ENCODE data around the gene PLEKHA1. TPM values are rescaled to one million over a fixed set of nuclear protein-coding genes. Genes with fewer than 3 reads are reported as not detected.
A peak's percentile ranks its signal among the peaks of the same experiment; 100 is the strongest.

Gene PLEKHA1
- total and polyA plus RNA-seq, 2 of the 4 experiments (the other 2 are of a cell fraction) = 7.2 to 9.5 TPM

GRCh38 chr10:122468307-122468925, 93.9 kb downstream of the PLEKHA1 start:
- intact Hi-C loops (cut with micrococcal nuclease) (loop anchor here (2.0 kb wide), 1 partner anchor 36 kb away; no protein-coding TSS in a partner anchor), in situ Hi-C loops (cut with MboI; ENCODE audit: low sequenced_read_pairs) (loop anchor here (10.0 kb wide), 1 partner anchor 344 kb away; no protein-coding TSS in a partner anchor), dilution Hi-C loops (cut with HindIII; ENCODE audit: low sequenced_read_pairs, unreplicated experiment) (no loop called here)
- H2AFZ ChIP-seq (replicated peaks; ENCODE audit: low read length, poor library complexity) = no peak overlapping the region
- no peaks in the 10 kb centered on the region; the same call in 1 of the 2 replicates for H3K36me3 ChIP-seq (ENCODE audit: control insufficient read depth, insufficient read depth, low read length)
- peak overlapping the region; percentile 54 for H2BK120ac ChIP-seq (ENCODE audit: low read depth, low read length)
- H3K4ac ChIP-seq (ENCODE audit: low read depth, low read length) = peak overlapping the region; percentile 62
- H3K56ac ChIP-seq (ENCODE audit: extremely low read depth, insufficient read depth, low read length) = no peak overlapping the region
- no TSS peak for BruUV-seq (replicated peaks)
- WGBS, 2 experiments (ENCODE audit: extremely low coverage in 2 of 2, insufficient read length in 1 of 2) = 92% methylated on average over 2 of the region's 5 CpGs; no CpG with 5 or more reads in 1 of the 2 experiments
- H2AK9ac ChIP-seq (replicated peaks; ENCODE audit: low read depth, low read length, poor library complexity) = no peak overlapping the region
- H2BK20ac ChIP-seq (ENCODE audit: low read depth, low read length) = no peak overlapping the region
- TF ChIP-seq RAD21 (IDR thresholded peaks at IDR 0.05; ENCODE audit: low read length) = no peak
- no peak for TF ChIP-seq RFX5 (IDR thresholded peaks at IDR 0.05; ENCODE audit: low read depth, low read length)
- no peak for TF ChIP-seq RCOR1 (IDR thresholded peaks at IDR 0.05; ENCODE audit: insufficient replicate concordance, low read length)
- no peak for TF ChIP-seq MAFK (IDR thresholded peaks at IDR 0.05; ENCODE audit: low read depth, low read length)
- TF ChIP-seq NFE2L2 (IDR thresholded peaks at IDR 0.05; ENCODE audit: low read depth, low read length) = no peak
- TF ChIP-seq CTCF (conservative IDR thresholded peaks at IDR 0.05; ENCODE audit: low read depth, low read length) = no peak
- TF ChIP-seq, protein P1, sequence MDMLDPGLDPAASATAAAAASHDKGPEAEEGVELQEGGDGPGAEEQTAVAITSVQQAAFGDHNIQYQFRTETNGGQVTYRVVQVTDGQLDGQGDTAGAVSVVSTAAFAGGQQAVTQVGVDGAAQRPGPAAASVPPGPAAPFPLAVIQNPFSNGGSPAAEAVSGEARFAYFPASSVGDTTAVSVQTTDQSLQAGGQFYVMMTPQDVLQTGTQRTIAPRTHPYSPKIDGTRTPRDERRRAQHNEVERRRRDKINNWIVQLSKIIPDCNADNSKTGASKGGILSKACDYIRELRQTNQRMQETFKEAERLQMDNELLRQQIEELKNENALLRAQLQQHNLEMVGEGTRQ (IDR thresholded peaks at IDR 0.05; ENCODE audit: low read depth, low read length) = peak; percentile 13; the same call in 1 of the 2 replicates
- TF ChIP-seq FOS (IDR thresholded peaks at IDR 0.05; ENCODE audit: low read depth, low read length) = no peak
- peak overlapping the region; percentile 71 for H3K14ac ChIP-seq (replicated peaks; ENCODE audit: low read depth, low read length)
- peak overlapping the region; percentile 40 for H3K4me2 ChIP-seq (ENCODE audit: low read depth, low read length)
- peak overlapping the region; percentile 39; the same call in 1 of the 2 replicates for H3K27ac ChIP-seq (ENCODE audit: insufficient read depth, low read length)
- ChIA-PET CTCF (interaction anchor here (0.6 to 1.7 kb wide), 3 partner anchors 27 to 95 kb away, joined by 3 to 5 read pairs (median 3); partner anchors contain the start of gene PLEKHA1), POLR2A (ENCODE audit: unreplicated experiment) (no interaction called here)
- peak overlapping the region; percentile 1; a peak in 2 of 4 replicates for H4K8ac ChIP-seq (ENCODE audit: low read depth in 2 of 2, low read length in 2 of 2)
- peak overlapping the region; percentile 55; the same call in 1 of the 3 replicates for H2BK15ac ChIP-seq (ENCODE audit: low read depth, low read length)
- peak overlapping the region; percentile 28; the same call in 1 of the 2 replicates for H3K18ac ChIP-seq (ENCODE audit: low read depth, low read length)
- H3K9ac ChIP-seq (ENCODE audit: low read depth, low read length) = no peak overlapping the region
- peaks cover 28% of the 10 kb centered on the region for H3K9me1 ChIP-seq (ENCODE audit: insufficient read depth, low read length)
- peaks cover 9 to 44% of the 10 kb centered on the region in 2 experiments for H3K79me1 ChIP-seq (ENCODE audit: low read depth in 1 of 2, low read length in 2 of 2)
- H3K4me3 ChIP-seq (ENCODE audit: insufficient read depth, low read depth, low read length) = no peak overlapping the region
- peaks cover 19% of the 10 kb centered on the region for H4K20me1 ChIP-seq (ENCODE audit: insufficient read depth, low read length)
- H4K91ac ChIP-seq (ENCODE audit: insufficient read depth, low read depth, low read length) = peak overlapping the region; percentile 7; the same call in 1 of the 2 replicates
- no peaks in the 10 kb centered on the region for H3K27me3 ChIP-seq (ENCODE audit: control insufficient read depth, insufficient read depth, low read length)
- DNase-seq (no peak), ATAC-seq (ENCODE audit: low read depth) (no peak)
- peak overlapping the region; percentile 56; the same call in 1 of the 2 replicates for H3K23ac ChIP-seq (ENCODE audit: low read depth, low read length)
- no peaks in the 10 kb centered on the region for H3K9me3 ChIP-seq (ENCODE audit: control insufficient read depth, insufficient read depth, low read length)
- H4K5ac ChIP-seq (ENCODE audit: low read depth, low read length) = no peak overlapping the region
- peak overlapping the region; percentile 94 for H2AK5ac ChIP-seq (ENCODE audit: low read depth, low read length)
- peaks cover 20% of the 10 kb centered on the region for H3K4me1 ChIP-seq (ENCODE audit: control insufficient read depth, insufficient read depth, low read length)
- H2BK5ac ChIP-seq (ENCODE audit: low read depth, low read length, poor library complexity, severe bottlenecking) = peak overlapping the region; percentile 20
